NCI-H2081 (cell line): ENCODE measurements around the gene ALX3.
A peak's percentile ranks its signal among the peaks of the same experiment; 100 is the strongest.
"Not testable (repeated sequence)": the region's sequence is repeated elsewhere in the genome, so short reads cannot be mapped to it uniquely, and the experiment has no call there.

Experiments
- DNase-seq, 2 experiments: peaks; one replicate each; lab custom pipeline; 2025; lab: John Stamatoyannopoulos, UW

ALX3 gene

DNA sequence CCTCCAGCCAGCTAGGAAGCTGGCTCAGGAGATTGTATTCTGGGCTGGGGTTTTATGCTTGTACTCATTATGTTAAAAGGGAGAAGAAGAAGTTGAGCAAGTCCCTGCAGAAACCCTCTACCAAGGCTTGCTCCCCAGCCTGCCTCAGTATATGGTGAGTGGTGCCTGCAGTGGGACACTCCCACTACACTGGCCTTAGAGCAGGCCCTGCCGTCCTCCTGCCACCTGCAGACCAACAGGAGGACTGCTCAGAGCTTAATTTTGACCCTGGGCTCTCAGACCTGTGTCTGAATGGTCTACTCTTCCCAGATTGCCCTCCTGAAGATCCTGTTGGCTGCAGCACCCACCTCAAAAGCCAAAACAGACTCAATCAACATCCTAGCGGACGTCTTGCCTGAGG lies 23.0 kb downstream of the ALX3 start:
- no peak for DNase-seq

GRCh38 chr1:110043016-110043415 lies 27.5 kb downstream of the ALX3 start:
- no peak for DNase-seq

DNA sequence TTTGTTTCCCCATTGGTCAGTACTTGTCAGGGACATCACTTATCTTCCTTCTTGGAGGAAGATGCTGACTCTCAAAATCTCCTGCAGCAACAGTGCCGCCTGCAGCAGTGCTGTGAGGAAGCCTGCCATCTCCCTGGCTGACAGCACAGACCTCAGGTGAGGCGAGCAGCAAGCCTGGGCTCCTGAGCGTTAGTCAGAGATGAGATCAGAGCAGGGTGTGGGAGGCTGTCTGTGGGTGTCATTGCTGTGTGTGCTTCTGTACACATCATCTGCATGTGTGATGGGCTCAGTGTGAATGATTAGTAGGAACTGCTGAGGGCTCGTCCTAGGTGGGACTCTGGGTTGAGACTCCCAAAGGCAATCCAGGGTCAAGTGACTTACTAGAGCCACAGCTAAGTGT lies 29.9 kb downstream of the ALX3 start:
- DNase-seq: no peak

- DNase-seq: no peak
These were observed 30.8 kb downstream of the ALX3 start for GRCh38 chr1:110039641-110040040.

DNA sequence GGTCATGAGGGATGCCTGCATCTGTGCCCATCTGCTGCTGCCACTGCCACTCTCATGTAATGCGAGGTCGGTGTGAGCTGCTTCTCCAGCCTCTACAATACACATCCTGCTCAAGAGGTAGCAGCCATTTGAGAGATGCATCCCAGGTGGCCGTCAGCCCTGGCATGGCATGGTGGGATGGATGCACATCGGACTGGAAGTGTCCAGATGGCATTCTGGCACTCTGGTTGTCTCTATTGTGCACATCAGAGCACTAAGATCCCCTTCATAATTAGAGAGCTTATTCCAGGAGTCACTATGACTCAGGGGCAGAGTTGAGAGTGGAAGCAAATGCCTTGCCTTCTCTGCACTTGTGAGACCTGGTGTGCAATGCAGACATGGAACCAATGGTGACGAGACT lies 32.2 kb downstream of the ALX3 start:
- no peak for DNase-seq

DNA sequence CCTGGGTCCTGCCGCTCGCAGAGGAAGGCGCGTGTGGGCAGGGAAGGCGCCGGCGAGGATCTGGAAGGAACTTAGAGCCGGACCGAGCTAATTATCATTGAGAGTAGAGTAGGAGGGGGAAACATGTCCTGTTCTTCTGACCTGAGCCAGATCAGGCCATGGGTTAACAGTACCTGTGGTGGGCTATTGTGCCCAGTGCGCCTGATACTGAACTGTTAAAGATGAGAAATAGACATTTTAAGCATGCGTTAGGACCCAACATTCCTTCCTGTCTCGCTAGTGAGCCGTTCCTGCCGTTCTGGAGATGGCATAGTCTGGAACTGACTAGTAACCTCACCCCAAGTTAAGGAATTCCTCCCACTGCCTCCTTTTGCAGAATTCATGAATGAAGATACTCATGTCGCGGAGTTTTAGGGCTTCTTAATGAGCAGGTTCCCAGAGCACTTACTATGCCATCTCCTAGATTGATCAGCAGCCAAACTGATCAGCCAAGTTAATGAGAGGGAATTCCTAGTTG lies 35.2 kb downstream of the ALX3 start:
- DNase-seq: no peak

DNA sequence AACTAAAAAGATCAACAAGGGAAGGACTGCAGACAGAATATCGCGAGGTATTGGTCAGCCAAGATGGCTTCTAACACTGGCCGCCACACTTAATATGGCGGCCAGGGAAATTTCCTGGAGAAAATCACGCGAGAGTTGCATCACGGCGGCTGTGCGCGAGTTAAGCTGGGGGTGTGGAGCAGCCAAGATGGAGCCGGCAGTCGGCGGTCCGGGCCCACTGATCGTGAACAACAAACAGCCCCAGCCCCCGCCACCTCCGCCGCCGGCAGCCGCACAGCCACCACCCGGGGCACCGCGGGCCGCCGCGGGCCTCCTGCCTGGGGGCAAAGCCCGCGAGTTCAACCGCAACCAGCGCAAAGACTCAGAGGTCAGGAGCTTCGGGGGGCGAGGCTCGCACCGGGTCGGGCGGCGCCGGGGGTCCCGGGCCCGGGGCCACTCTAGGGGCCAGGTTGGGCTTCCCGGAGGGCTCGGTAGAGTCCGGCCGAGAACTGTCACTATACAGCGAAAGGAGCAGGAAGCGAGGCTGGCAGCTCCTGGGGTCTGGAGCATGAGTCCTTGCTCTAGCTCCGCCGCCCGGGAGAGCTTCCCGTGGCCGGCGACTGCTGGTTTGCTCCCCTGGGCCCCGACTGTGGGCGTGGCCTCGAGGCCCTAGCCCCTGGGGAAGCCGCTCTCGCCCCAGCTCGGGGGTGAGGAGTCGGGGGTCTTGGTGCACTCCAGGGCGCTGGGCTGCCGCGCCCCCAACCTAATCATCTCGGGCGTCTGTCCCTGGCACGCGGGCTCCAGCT lies 35.8 kb downstream of the ALX3 start, which contains the start of gene STRIP1:
TSS of gene STRIP1 (plus strand) at position 174 of the 785 bp plus-strand sequence. CDS start at position 188, 14 bp downstream.
- DNase-seq: peak; percentile 82 to 94

- no peak for DNase-seq
These were observed 36.4 kb downstream of the ALX3 start for GRCh38 chr1:110034040-110034450.

DNA sequence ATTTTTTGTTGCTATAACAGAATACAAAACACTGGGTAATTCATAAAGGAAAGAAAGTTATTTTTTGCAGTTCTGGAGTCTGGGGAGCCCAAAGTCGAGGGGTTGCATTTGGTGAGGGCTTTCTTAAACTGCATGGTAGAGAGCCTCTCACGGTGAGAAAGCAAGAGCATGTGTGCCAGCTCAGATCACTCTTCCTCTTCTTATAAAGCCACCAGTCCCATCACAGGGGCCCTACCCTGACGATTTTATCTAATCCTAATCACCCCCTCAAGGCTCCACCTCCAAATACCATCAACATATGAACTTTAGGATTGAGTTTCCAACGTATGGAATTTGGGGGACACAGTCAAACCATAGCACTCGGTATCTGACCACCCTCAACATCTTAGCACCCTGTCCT lies 37.1 kb downstream of the ALX3 start:
- DNase-seq: no peak

DNA sequence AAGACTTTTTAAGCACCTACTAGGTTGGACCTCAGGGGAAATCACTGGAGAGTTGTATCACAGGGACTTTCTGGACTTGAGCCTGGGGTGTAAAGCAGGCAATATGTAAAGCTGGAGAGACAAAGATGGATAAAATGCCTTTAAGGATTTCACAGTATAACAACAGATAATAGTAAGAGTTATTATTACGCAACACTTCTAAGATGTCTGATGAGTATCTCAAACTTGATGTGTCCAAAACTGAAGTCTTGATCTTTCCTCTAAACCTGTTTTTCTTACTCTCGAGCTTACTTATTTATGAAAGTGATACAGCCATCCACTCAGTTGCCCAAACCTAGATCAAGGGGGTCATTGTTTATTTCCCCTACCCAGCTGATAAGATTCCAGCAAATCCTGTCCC lies 38.1 kb downstream of the ALX3 start:
- DNase-seq: no peak

DNA sequence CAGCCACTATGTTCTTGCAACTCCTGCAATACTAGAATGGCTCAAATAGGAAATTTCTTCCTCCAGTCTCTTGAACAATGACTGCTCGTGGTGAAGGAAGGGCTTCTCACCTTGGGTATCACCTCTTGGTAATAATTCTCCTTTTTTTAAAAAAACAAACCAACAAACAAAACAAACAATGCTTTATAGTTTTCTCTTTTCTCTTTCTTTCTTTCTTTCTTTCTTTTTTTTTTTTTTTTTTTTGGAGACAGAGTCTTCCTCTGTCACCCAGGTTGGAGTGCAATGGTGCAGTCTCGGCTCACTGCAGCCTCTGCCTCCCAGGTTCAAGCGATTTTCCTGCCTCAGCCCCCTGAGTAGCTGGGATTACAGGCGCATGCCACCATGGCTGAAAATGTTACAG lies 39.8 kb downstream of the ALX3 start:
- DNase-seq: not testable (repeated sequence)

- no peak for DNase-seq
These were observed 45.9 kb downstream of the ALX3 start for GRCh38 chr1:110024613-110025012.

DNA sequence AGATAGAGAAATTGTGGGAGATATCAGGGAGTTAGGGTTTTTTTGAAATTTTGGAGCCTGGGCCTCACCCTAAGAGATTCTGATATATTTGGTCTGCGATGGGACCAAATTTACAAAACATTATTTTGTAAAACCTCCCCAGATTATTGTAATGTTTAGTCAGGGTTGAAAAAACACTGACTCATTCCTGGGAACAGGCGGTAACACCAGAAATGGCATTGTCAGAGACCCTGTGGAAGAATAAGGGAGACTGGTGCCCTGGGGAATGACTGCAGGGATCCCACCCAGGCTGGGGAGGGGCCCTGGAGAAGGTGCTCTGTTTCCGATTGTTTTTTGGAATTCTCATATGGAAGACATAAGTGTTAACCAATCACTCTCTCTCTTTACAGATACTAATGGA lies 49.2 kb downstream of the ALX3 start:
- DNase-seq: no peak

GRCh38 chr1:110019770-110020169 lies 50.7 kb downstream of the ALX3 start:
- DNase-seq: peak; percentile 15 to 49

DNA sequence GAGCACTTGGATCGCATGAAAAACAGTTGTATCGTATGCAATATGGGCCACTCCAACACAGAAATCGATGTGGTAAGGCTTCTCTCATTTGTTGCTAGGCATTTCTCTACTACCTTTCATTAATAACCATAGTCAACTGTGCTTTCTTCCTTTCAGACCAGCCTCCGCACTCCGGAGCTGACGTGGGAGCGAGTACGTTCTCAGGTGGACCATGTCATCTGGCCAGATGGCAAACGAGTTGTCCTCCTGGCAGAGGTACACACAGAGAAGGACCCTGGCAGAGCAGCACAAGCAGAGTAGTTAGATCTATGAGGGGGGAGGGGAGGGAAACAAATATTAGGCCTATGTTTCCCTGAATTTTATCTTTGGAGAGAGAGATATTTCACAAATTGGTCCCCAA lies 52.1 kb downstream of the ALX3 start:
- no peak for DNase-seq

DNA sequence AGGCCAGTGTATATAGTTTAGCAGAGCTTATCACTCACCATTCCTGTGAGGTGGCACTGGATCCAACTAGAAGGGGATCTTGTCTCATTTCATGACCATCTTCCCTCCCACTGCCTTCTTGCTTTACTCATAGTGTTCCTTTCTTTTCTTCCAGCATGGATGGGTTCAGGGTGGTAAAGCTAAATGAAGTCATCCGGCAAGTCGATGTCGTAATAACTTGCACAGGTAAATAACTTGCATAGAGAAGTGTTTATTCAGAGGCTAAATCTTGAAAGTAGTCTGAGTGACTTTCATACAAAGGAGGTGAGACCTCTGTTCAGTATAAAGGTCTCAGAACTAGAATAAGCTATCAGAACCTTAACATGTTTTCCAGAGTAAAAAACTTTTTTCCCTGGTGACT lies 52.7 kb downstream of the ALX3 start:
- DNase-seq: no peak

GRCh38 chr1:110012100-110012780 lies 58.2 kb downstream of the ALX3 start:
- DNase-seq: no peak

GRCh38 chr1:110011527-110012041 lies 58.9 kb downstream of the ALX3 start:
- DNase-seq: peak in 1 of 2 experiments; percentile 3
